Coronary artery (tissue), 2 donors: Measurements from ENCODE around the gene ZNF579.

Source experiments
- DNase-seq: peaks from one replicate; pipeline ENCODE4 v3.0.0-alpha.2; 2017; ENCODE audit warnings: low spot score
- H3K27ac ChIP-seq, 2 donors: fragments of 200-600 bp; sonication (generic); one replicate each; pipeline ENCODE4 v1.5.1; 2016 to 2019
- H3K4me3 ChIP-seq: fragments of 200-600 bp; sonication (generic); 2 replicates; pipeline ENCODE4 v1.5.1; 2016; ENCODE audit warnings: mild to moderate bottlenecking, moderate library complexity
- TF ChIP-seq, protein P1 (sequence below): fragments of 200-600 bp; sonication (generic); IDR thresholded peaks from one replicate; pipeline ENCODE4 v1.5.1; 2019; ENCODE audit warnings: antibody characterized with exemption

ZNF579 gene

DNA sequence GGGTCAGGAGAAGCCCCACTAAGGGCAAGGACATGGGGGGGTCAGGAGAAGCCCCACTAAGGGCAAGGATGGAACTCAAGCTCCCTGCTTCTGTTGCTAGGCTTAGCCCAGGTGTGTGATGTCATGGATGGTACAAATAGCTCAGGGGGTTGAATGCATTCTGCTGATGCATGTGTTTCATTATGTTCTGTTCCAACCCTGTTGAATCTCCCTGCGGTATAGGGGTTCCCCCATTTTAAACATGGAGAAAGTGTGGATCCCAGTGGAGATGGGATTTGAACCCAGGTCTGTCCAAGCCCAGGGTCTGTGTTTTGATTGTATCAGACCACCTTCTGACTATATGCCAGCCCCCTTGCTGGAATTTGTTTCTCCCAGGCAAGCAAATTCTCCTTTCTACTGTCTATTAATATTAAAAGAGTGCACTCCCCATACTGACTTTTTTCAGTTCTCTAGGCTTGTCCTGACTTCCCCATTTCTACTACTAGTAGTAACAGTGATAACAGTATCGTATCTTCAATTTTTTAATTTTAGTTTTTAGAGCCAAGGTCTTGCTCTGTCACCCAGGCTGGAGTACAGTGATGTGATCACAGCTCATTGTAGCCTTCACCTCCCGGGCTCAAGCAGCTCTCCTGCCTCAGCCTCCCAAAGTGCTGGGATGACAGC is 31.5 kb upstream of the ZNF579 start:
- TF ChIP-seq, protein P1, sequence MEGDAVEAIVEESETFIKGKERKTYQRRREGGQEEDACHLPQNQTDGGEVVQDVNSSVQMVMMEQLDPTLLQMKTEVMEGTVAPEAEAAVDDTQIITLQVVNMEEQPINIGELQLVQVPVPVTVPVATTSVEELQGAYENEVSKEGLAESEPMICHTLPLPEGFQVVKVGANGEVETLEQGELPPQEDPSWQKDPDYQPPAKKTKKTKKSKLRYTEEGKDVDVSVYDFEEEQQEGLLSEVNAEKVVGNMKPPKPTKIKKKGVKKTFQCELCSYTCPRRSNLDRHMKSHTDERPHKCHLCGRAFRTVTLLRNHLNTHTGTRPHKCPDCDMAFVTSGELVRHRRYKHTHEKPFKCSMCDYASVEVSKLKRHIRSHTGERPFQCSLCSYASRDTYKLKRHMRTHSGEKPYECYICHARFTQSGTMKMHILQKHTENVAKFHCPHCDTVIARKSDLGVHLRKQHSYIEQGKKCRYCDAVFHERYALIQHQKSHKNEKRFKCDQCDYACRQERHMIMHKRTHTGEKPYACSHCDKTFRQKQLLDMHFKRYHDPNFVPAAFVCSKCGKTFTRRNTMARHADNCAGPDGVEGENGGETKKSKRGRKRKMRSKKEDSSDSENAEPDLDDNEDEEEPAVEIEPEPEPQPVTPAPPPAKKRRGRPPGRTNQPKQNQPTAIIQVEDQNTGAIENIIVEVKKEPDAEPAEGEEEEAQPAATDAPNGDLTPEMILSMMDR: no peak
- H3K27ac ChIP-seq: no peak overlapping the region
- no peak overlapping the region for H3K4me3 ChIP-seq
- no peak for DNase-seq

DNA sequence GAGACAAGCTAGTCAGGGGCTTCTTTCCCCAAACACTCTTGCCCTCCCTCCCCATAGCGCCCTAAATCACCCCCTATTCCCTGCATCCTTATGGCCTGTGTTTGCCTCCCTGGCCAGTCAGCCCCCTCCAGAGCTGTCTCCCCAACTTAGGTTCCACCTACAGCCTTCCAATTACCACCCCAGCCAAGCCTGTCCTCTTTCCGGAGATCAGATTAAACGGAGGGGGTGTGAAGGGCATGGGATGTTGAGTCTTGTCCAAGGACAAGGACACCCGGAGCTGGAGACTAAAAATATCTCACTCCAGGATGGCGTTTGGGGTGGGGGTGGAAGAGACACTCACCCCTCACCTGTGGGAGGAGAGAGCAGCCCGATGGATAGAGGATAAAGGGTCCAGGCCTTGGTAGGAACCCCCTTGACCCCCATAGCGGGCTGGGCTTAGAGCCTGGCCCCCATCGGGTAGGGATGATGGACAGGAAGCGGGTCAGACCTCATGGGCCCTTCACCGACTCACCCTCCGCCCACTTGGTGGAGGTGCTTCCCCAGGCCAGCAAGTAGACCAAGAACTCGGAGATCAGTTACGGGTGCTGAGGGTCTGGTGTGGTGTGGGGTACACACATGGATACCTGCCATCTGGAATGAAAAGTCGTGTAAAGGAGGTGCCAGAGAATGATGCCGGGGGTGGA is 30.8 kb upstream of the ZNF579 start:
- Histone ChIP-seq H3K4me3 (no peak overlapping the region), H3K27ac (no peak overlapping the region)
- DNase-seq: no peak
- TF ChIP-seq, protein P1: no peak

DNA sequence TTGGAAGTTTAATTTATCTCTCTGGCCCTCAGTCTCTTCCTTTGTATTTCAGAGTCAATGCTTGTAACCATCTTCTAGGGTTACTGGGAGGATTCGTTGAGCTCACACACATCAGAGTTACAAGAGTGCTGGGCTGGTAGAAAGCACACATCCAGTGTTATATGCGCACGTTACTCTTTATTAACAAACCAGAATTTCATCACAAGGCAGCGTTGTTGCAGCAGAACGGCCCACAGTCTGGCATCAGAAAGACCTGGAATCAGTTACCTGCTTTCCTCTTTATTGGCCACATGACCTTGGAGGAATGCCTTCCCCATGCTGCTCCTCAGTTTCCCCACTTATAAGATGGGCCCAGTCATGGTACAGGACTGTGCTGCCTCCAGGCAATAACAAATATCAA is 28.7 kb upstream of the ZNF579 start:
- Histone ChIP-seq H3K27ac (no peak overlapping the region), H3K4me3 (no peak overlapping the region)
- TF ChIP-seq, protein P1: no peak
- no peak for DNase-seq

DNA sequence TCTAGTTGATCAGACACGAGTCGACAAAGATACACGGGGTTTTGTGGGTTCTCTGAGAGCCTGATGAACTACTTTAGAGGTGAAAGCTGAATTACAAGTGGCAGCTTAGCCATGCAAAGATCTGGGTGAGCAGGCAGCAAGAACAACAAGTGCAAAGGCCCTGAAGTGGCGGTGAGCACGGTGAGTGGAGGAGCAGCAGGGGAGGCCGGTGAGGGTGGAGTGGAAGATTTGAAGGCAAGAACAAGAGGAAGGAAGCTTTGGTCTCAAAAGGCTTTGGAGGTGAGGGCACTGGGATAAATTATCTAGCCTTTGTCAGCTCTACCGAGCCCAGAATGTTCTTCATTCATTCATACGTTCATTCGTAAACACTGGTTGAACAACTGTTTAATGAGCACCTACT is 26.2 kb upstream of the ZNF579 start:
- peak overlapping the region; percentile 91 to 99 for H3K27ac ChIP-seq
- DNase-seq: no peak
- TF ChIP-seq, protein P1: no peak
- H3K4me3 ChIP-seq: peak overlapping the region; percentile 97

DNA sequence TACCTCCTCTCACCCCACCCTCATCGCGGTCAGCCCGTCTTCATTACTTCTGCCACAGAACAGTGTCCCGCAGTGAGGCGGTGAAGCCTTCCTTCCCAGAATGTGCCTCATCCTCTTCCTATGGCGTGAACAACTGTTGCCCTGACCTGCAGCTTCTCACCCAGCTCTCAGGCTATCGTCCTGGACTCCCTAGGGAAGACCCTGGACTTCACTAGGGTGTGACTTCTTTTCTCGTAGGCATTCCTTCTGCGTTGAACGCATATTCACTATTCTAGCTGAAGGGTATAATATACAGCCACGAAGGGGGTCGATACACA is 25.8 kb upstream of the ZNF579 start:
- Histone ChIP-seq H3K4me3 (peak overlapping the region; percentile 97), H3K27ac (peak overlapping the region; percentile 91 to 99)
- TF ChIP-seq, protein P1: no peak
- no peak for DNase-seq

DNA sequence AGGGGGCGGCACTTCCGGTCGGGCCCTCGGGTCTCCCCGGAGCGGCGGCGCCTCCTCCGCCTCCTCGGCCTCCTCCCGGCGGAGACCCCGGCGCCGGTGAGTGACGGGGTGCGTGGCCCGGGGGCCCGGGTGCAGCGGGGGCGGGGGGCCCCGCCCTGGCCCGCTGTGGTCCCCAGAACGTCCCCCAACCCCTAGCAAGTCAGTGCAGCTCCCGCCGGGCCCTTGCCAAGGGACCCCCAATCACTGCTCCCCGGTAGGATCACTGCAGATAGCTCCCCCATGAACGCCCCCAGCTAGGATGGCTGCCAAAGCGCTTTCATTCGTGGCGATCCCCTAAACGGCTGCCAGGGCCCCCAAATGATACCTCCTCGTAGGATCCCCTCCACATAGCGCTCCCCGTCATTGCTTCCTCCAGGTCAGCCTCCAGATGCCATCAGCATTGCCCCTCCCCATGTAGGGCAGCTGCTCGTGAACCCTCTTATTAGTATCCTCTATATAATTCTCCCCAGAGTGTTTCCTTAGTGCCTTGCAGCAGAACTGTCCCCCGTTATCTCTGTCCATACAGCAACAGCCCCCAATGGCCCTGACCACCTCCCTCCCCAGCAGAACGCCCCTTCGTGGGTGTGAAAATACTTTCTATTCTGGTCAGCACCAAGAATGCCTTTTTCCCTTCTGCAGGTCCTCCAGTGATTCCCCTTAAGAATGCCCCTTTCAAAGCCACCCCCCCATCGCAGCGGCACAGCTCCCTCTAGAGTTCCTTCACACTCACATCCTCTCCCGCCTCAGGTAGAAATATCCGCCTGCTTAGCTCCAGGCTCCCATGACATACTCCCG is 25.2 kb upstream of the ZNF579 start, which contains the start of gene ZNF865:
Gene ZNF865, plus strand, starts transcription at position 11 of the 834 bp plus-strand sequence. CDS start 7,972 bp downstream, outside the sequence.
- TF ChIP-seq, protein P1: peak; percentile 19
- Histone ChIP-seq H3K4me3 (peak within 1 kb of the TSS; percentile 97), H3K27ac (peak within 1 kb of the TSS; percentile 91 to 99)
- DNase-seq: peak; percentile 85
